Heart left ventricle (tissue), 13 donors: ENCODE results near the gene ABCF1.

ENCODE experiments used
- CTCF ChIP-seq, 12 donors: fragments of 200-600 bp; sonication (generic) in 4 of 12; IDR thresholded peaks; one replicate each; pipeline versions ENCODE4 v1.5.0 to v1.8.0; 2018 to 2022; ENCODE audit warnings: antibody characterized with exemption in 12 of 12, mild to moderate bottlenecking in 5 of 12
- POLR2A ChIP-seq, 2 donors: fragments of 450-650 bp; IDR thresholded peaks; one replicate each; pipeline ENCODE4 v1.6.1; 2017; ENCODE audit warnings: antibody characterized with exemption in 2 of 2, mild to moderate bottlenecking in 2 of 2, moderate library complexity in 2 of 2
- donor health status: ischemic (EF 13 %, LVEDD 7.1; RV severe dilation, severe dysfunction).
- donor health status: DM: no; HTN: yes; CAD: no.
- donor health status: DM: no; HTN: no; CAD: no.
- donor health status: ischemic (EF 25% LVEDD 6.9; RV normal size, moderate dysfunction).
- donor health status: ischemic (EF 25% LVEDD 5.7; RV mildly dilated, moderate dysfunction).
- donor health status: ischemic (EF 35%, LVEDD 5.7; RV mildly dilated, moderate dysfunction).
- donor health status: nonischemic (EF 11% LVEDD 7.7; RV severe dilation, severe dysfunction).
- donor health status: DM: yes; HTN: yes; CAD: no.
- donor health status: PGD.
- donor health status: ischemic (EF 29% LVEDD 5.4; RV normal size, mild dysfunction).
- donor health status: nonischemic (EF 23%, LVEDD 6.1; RV moderate dilation, normal function).

GRCh38 chr6:30600451-30600961 is 29.3 kb downstream of the ABCF1 start:
- no peak for TF ChIP-seq CTCF (IDR thresholded peaks at IDR 0.05)
- no peak for TF ChIP-seq POLR2A (IDR thresholded peaks at IDR 0.05)
